Prostate gland (tissue), 2 donors: Measurements from ENCODE around the gene FBXO5. TPM values are rescaled to one million over a fixed set of nuclear protein-coding genes. Genes with fewer than 3 reads are reported as not detected.

Source experiments
- DNase-seq: peaks from one replicate; pipeline ENCODE4 v3.0.0-alpha.2; 2019; ENCODE audit warnings: low spot score
- H3K27ac ChIP-seq, 2 donors: fragments of 200-600 bp; sonication (generic); 2 replicates each; pipeline ENCODE4 v1.5.1; 2017 to 2019
- H3K27me3 ChIP-seq: fragments of 200-600 bp; sonication (generic); replicated peaks from 2 replicates; pipeline ENCODE4 v1.5.1; 2019; ENCODE audit not compliant: insufficient read depth
- H3K36me3 ChIP-seq, 2 donors: fragments of 200-600 bp; sonication (generic); 1 replicate in 1 of 2; 2 replicates in 1 of 2; pipeline versions ENCODE4 v1.5.1 to v1.8.1; 2017 to 2019
- H3K4me1 ChIP-seq: fragments of 200-600 bp; sonication (generic); replicated peaks from 2 replicates; pipeline ENCODE4 v1.5.1; 2019
- H3K4me3 ChIP-seq, 2 donors: fragments of 200-600 bp; sonication (generic); 2 replicates each; pipeline ENCODE4 v1.5.1; 2017 to 2019
- H3K9me3 ChIP-seq: fragments of 200-600 bp; sonication (generic); 2 replicates; pipeline ENCODE4 v1.5.1; 2017
- POLR2A ChIP-seq: fragments of 450-650 bp; IDR thresholded peaks from one replicate; pipeline ENCODE4 v1.6.1; 2016; ENCODE audit warnings: antibody characterized with exemption, mild to moderate bottlenecking
- POLR2AphosphoS5 ChIP-seq: sonication (generic); formaldehyde crosslinking; IDR thresholded peaks from one replicate; pipeline ENCODE4 v1.6.1; 2017; ENCODE audit warnings: antibody characterized with exemption
- WGBS: methylation state at CpG from one replicate; pipeline ENCODE4 v1.1.5; 2018; 5-methylcytosine and 5-hydroxymethylcytosine counted together
- intact Hi-C: fragments of 100-400 bp; cut with DNase I; formaldehyde crosslinking; loops from one replicate; pipeline ENCODE4 v1.14.2; 2022
- total RNA-seq, 2 donors: library from RNA; depleted of rRNA; stranded (reverse); fragments of >200 nt; gene quantifications; one replicate each; pipeline ENCODE4 v1.1.0, GENCODE V29; 2016
- TF ChIP-seq, protein P1 (sequence below), 4 experiments: fragments of 200-600 bp in 2 of 4; fragments of 450-650 bp in 2 of 4; sonication (generic) in 2 of 4; IDR thresholded peaks; 1 replicate in 3 of 4; 2 replicates in 1 of 4; pipeline ENCODE4 v1.5.1; 2016 to 2019; ENCODE audit warnings: antibody characterized with exemption in 4 of 4, mild to moderate bottlenecking in 2 of 4, moderate library complexity in 2 of 4

The FBXO5 gene
- total RNA-seq, 2 donors from 2014 or later, result 3.0 to 5.2 TPM

GRCh38 chr6:152959333-152959732 lies 23.5 kb downstream of the FBXO5 start:
- TF ChIP-seq, protein P1, sequence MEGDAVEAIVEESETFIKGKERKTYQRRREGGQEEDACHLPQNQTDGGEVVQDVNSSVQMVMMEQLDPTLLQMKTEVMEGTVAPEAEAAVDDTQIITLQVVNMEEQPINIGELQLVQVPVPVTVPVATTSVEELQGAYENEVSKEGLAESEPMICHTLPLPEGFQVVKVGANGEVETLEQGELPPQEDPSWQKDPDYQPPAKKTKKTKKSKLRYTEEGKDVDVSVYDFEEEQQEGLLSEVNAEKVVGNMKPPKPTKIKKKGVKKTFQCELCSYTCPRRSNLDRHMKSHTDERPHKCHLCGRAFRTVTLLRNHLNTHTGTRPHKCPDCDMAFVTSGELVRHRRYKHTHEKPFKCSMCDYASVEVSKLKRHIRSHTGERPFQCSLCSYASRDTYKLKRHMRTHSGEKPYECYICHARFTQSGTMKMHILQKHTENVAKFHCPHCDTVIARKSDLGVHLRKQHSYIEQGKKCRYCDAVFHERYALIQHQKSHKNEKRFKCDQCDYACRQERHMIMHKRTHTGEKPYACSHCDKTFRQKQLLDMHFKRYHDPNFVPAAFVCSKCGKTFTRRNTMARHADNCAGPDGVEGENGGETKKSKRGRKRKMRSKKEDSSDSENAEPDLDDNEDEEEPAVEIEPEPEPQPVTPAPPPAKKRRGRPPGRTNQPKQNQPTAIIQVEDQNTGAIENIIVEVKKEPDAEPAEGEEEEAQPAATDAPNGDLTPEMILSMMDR (IDR thresholded peaks at IDR 0.05), result no peak
- TF ChIP-seq POLR2AphosphoS5, result no peak
- TF ChIP-seq POLR2A, result no peak
- intact Hi-C loops, result no loop called here
- no peaks in the 10 kb centered on the region for H3K27me3 ChIP-seq
- no peaks in the 10 kb centered on the region for H3K4me1 ChIP-seq
- no peak for DNase-seq
- 91% methylated on average over 24 of the region's 24 CpGs for WGBS
- no peak overlapping the region for H3K4me3 ChIP-seq
- no peaks in the 10 kb centered on the region for H3K36me3 ChIP-seq
- H3K9me3 ChIP-seq, result no peaks in the 10 kb centered on the region
- H3K27ac ChIP-seq, result no peak overlapping the region

DNA sequence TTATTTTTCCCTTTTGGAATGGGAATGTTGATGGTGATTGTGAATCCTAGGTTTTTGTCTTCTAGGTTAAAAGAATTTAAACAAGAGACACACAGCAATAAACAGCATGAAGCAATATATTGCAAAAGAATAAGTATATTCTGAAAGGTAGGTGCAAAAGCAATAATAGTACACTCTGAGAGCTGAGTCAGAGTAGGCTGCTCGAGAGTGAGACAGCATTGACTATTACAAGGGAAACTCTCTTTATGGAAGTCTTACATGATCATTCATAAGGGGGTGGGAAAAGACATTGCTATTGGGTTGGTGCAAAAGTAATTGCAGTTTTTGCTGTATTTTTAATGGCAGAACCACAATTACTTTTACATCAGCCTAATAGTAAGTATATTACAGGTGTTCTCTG lies 25.0 kb downstream of the FBXO5 start:
- intact Hi-C loops, result no loop called here
- Histone ChIP-seq H3K4me1 (no peaks in the 10 kb centered on the region), H3K27me3 (no peaks in the 10 kb centered on the region), H3K4me3 (no peak overlapping the region), H3K9me3 (no peaks in the 10 kb centered on the region), H3K36me3 (no peaks in the 10 kb centered on the region), H3K27ac (no peak overlapping the region)
- WGBS, result 71% methylated on average over 1 of the region's 1 CpG
- DNase-seq, result no peak
- TF ChIP-seq POLR2AphosphoS5 (no peak), POLR2A (no peak)
- TF ChIP-seq, protein P1 (IDR thresholded peaks at IDR 0.05), result no peak

GRCh38 chr6:152954443-152954842 lies 28.4 kb downstream of the FBXO5 start:
- WGBS, result 70% methylated on average over 3 of the region's 3 CpGs
- no peaks in the 10 kb centered on the region for H3K4me1 ChIP-seq
- H3K27me3 ChIP-seq, result no peaks in the 10 kb centered on the region
- DNase-seq, result no peak
- no peaks in the 10 kb centered on the region for H3K36me3 ChIP-seq
- no peak overlapping the region for H3K4me3 ChIP-seq
- intact Hi-C loops, result no loop called here
- no peaks in the 10 kb centered on the region for H3K9me3 ChIP-seq
- no peak overlapping the region for H3K27ac ChIP-seq
- TF ChIP-seq POLR2AphosphoS5 (no peak), POLR2A (no peak)
- TF ChIP-seq, protein P1 (IDR thresholded peaks at IDR 0.05), result no peak

DNA sequence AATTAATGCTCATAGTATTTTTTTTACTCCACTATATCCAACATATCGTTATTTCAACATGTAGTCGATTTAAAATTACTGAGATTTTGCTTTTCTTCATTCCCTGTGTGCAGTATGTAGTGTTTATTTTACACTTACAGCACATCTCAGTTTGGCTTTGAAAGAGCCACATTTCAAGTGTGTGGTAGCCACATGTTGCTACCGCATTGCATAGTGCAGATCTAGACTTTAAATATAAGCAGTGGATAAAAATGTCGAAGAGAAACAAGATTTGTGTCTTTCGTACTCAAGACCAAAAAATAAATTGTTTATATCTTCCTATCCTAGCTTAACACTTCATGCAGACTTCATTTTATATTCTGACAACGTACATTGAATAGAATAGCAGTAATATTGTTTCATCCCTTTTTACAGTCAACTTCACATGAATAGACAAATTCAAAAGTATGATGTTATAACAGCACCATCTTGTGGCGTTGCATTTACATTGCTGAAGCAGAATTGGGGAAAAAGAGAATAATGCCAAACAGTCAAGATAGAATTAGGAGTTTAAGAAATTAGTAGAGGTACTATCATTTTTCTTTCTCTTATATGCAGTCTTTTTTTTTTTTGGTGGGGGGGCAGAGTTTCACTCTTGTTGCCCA lies 29.9 kb downstream of the FBXO5 start:
- no peak for DNase-seq
- no peaks in the 10 kb centered on the region for H3K27me3 ChIP-seq
- H3K36me3 ChIP-seq, result no peaks in the 10 kb centered on the region
- intact Hi-C loops, result no loop called here
- no peaks in the 10 kb centered on the region for H3K9me3 ChIP-seq
- H3K4me3 ChIP-seq, result no peak overlapping the region
- WGBS, result 74% methylated on average over 7 of the region's 7 CpGs
- TF ChIP-seq, protein P1 (IDR thresholded peaks at IDR 0.05), result peak in 2 of 4 experiments; percentile 26 to 31
- TF ChIP-seq POLR2A, result no peak
- TF ChIP-seq POLR2AphosphoS5, result no peak
- H3K27ac ChIP-seq, result no peak overlapping the region
- no peaks in the 10 kb centered on the region for H3K4me1 ChIP-seq

DNA sequence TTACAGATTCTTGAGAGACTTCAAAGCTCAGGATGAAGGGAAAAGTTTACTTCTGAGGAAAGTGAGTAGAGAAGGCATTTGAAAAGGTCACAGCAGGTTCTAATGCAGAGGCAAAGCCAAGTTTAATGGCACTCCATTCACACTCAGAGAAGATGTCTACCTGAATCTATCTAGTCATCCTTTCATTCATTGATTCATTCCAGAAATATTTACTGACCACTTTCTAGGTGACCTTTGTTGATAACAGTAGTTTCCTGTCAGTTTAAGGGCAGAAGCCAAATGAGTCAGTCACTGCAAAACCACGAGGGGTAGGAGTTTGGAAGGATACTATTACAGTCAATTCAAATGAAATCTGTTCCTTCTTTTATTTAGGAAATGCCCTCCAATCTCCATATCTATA lies 30.8 kb downstream of the FBXO5 start:
- DNase-seq, result no peak
- Histone ChIP-seq H3K27ac (no peak overlapping the region), H3K27me3 (no peaks in the 10 kb centered on the region), H3K4me1 (no peaks in the 10 kb centered on the region), H3K9me3 (no peaks in the 10 kb centered on the region), H3K36me3 (no peaks in the 10 kb centered on the region), H3K4me3 (no peak overlapping the region)
- TF ChIP-seq POLR2AphosphoS5, result no peak
- no peak for TF ChIP-seq POLR2A
- TF ChIP-seq, protein P1 (IDR thresholded peaks at IDR 0.05), result no peak
- intact Hi-C loops, result no loop called here
- 0% methylated on average over 1 of the region's 1 CpG for WGBS
